HEK293T (cell line): ENCODE data around the gene IPO13.

ENCODE experiments used
- FOXA1 ChIP-seq: fragments of 450-650 bp; IDR thresholded peaks from 2 replicates; pipeline ENCODE4 v1.6.1; 2016; ENCODE audit warnings: mild to moderate bottlenecking
- SP1 ChIP-seq: fragments of 450-650 bp; IDR thresholded peaks from 2 replicates; pipeline ENCODE4 v1.6.1; 2017

DNA sequence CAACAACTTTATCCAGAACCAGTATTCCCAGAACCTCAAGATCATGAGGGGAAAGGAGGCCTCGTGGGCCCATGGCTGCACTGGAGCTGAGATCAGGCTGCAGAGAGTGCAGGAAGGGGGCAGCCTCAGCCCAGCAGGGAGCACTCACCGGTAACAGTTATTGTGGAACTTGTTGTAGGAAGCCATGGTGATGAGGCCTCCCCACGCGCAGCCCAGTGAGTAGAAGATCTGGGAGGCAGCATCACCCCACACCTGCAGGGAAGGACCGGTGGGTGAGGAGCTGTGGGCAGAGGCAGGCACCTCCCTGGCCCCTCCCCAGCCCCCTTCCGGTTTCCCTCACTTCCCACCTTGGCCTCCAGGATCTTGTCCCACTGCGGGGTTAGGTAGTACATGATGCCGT, 55.4 kb downstream of the IPO13 start:
- TF ChIP-seq FOXA1: no peak
- no peak for TF ChIP-seq SP1
